ENCODE results near the gene ZNF81. TPM values are rescaled to one million over a fixed set of nuclear protein-coding genes. Genes with fewer than 3 reads are reported as not detected.
A peak's percentile ranks its signal among the peaks of the same experiment; 100 is the strongest.

ZNF81 gene
- total RNA-seq (2021; ENCODE audit: unreplicated experiment), result 4.8 TPM
- polyA plus RNA-seq (2012), result 1.2 and 1.3 TPM in 2 replicates
- percentile 48 among the genes with signal in this experiment for Bru-seq, nascent RNA
- BruChase-seq, experiment 1, labeled RNA remaining after a 6-hour chase, result percentile 59 among the genes with signal in this experiment
- BruChase-seq, experiment 2, labeled RNA remaining after a 2-hour chase, result percentile 59 among the genes with signal in this experiment
- long read RNA-seq, partial matches to known transcripts, result 0 of 3 reads
- long read RNA-seq, other reads (novel, unspliced or antisense), result 3 of 3 reads

DNA sequence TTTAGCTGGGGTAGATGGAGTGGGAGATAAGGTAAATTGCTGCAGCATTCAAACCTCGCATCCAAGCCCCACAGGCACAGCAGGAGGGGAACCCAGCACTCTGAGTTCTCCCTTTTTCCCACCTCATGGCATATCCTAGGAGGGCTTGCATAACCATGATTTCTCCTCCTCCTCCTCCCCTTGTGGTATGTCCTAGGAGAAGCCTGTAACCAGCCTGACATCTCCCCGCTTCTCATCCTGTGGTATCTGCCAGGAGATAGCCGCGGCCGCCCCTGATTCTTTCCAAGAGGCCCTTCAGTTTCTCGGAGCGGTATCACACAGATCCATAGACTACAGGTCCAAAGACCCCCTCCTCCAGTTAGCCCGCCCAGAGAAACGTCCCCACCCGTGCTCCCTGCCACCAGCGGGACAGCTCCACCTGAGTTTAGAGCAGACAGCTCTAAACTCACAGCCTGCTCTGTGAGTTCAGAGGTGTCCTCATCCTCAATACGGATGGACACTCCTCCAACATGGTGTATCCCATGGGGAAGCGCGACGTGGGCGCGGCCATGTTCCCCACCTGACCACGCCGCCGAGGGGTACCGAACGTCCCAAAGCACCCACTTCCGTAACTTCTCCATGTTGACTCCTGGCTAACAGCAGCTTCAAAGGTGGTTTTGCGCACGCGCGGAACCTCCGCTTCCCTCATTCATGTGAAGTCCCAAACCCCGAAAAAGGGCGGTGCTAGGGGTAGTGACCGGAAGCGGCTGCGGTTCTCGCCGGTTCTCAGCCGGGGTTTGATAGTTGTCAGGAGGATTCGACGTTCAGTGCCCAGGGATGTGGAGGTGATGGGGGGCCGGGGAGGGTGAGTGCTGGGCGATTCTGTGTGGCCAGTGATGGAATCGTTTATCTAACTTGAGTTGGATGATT lies at the start of gene ZNF81:
Gene ZNF81 (plus strand): TSS at position 739 of the 909 bp plus-strand sequence. CDS start 9,366 bp downstream, outside the sequence.
- DNase-seq (ENCODE audit: low read depth, low spot score) (peak; percentile 90), ATAC-seq (peak; percentile 94)
- H2AFZ ChIP-seq (ENCODE audit: low read depth, low read length, poor library complexity, severe bottlenecking), result no peak within 1 kb of the TSS
- TSS peak; percentile 78 for BruUV-seq (replicated peaks)
- H3K27ac ChIP-seq (ENCODE audit: low read depth, low read length), result peak within 1 kb of the TSS; percentile 39; the same call in 1 of the 2 replicates
- peak within 1 kb of the TSS; percentile 77 for H3K4me2 ChIP-seq (ENCODE audit: low read length)
- RAD21 ChIA-PET (ENCODE audit: low non-redundant PET in 1 of 2, low total read pairs in 2 of 2, uncharacterized antibody in 2 of 2, unreplicated experiment in 2 of 2), result no interaction called here
- H3K9ac ChIP-seq (ENCODE audit: low read length), result peak within 1 kb of the TSS; percentile 69
- CTCF ChIA-PET, result interaction anchor here (0.6 to 0.8 kb wide), 2 partner anchors 191 to 754 kb away, joined by 3 read pairs; no protein-coding TSS in a partner anchor
- H4K20me1 ChIP-seq (ENCODE audit: insufficient read depth), result no peaks in the 10 kb centered on the region
- no peaks in the 10 kb centered on the region for H3K9me2 ChIP-seq (ENCODE audit: insufficient read depth)
- POLR2A ChIA-PET, result interaction anchor here (0.6 kb wide), 2 partner anchors 8 to 256 kb away, joined by 3 read pairs; no protein-coding TSS in a partner anchor
- intact Hi-C loops (cut with micrococcal nuclease), result loop anchor here (10.0 kb wide), 1 partner anchor 272 kb away; the partner anchor contains the start of gene ARAF
- H3K36me3 ChIP-seq (ENCODE audit: control insufficient read depth in 1 of 2, insufficient read depth in 2 of 2, low read length in 2 of 2), result no peaks in the 10 kb centered on the region
- H3K4me3 ChIP-seq (replicated peaks in 1 of 2; ENCODE audit: low read depth in 1 of 2, low read length in 2 of 2), result peak within 1 kb of the TSS; percentile 52 to 69
- no peaks in the 10 kb centered on the region for H3K9me3 ChIP-seq (ENCODE audit: control insufficient read depth in 1 of 2, insufficient read depth in 1 of 2, low read depth in 1 of 2, low read length in 2 of 2)
- no peaks in the 10 kb centered on the region for H3K4me1 ChIP-seq (ENCODE audit: control insufficient read depth in 1 of 2, insufficient read depth in 2 of 2, low read length in 2 of 2)
- H3K79me2 ChIP-seq (ENCODE audit: insufficient read depth, low read length), result no peaks in the 10 kb centered on the region; the same call in 1 of the 2 replicates
- H3K27me3 ChIP-seq (ENCODE audit: insufficient read depth, low read length), result no peaks in the 10 kb centered on the region
- TF ChIP-seq FOSL1 (IDR thresholded peaks at IDR 0.05; ENCODE audit: low read depth) (no peak), EZH2 (IDR thresholded peaks at IDR 0.05) (no peak), EGR1 (IDR thresholded peaks at IDR 0.05; ENCODE audit: low read depth) (peak; percentile 78), ELF1 (IDR thresholded peaks at IDR 0.05; ENCODE audit: borderline replicate concordance, low read depth) (peak; percentile 86), SP1 (IDR thresholded peaks at IDR 0.05; ENCODE audit: low read depth) (peak; percentile 50), ZNF274 (IDR thresholded peaks at IDR 0.05; ENCODE audit: low read depth, low read length) (no peak), EZH2phosphoT487 (IDR thresholded peaks at IDR 0.05; ENCODE audit: borderline replicate concordance) (no peak), CEBPB (IDR thresholded peaks at IDR 0.05; ENCODE audit: low read depth) (no peak), SIN3A (IDR thresholded peaks at IDR 0.05; ENCODE audit: low read depth) (peak; percentile 39; the same call in 1 of the 2 replicates), POLR2AphosphoS5 (IDR thresholded peaks at IDR 0.05; ENCODE audit: low read depth, low read length) (peak; percentile 55), CBX3 (IDR thresholded peaks at IDR 0.05; ENCODE audit: low read depth) (no peak), SRF (IDR thresholded peaks at IDR 0.05; ENCODE audit: low read depth) (peak; percentile 52; the same call in 1 of the 2 replicates), YY1 (IDR thresholded peaks at IDR 0.05; ENCODE audit: extremely low read depth, insufficient replicate concordance, low read depth, low read length) (peak; percentile 99)
- TF ChIP-seq, protein P1, sequence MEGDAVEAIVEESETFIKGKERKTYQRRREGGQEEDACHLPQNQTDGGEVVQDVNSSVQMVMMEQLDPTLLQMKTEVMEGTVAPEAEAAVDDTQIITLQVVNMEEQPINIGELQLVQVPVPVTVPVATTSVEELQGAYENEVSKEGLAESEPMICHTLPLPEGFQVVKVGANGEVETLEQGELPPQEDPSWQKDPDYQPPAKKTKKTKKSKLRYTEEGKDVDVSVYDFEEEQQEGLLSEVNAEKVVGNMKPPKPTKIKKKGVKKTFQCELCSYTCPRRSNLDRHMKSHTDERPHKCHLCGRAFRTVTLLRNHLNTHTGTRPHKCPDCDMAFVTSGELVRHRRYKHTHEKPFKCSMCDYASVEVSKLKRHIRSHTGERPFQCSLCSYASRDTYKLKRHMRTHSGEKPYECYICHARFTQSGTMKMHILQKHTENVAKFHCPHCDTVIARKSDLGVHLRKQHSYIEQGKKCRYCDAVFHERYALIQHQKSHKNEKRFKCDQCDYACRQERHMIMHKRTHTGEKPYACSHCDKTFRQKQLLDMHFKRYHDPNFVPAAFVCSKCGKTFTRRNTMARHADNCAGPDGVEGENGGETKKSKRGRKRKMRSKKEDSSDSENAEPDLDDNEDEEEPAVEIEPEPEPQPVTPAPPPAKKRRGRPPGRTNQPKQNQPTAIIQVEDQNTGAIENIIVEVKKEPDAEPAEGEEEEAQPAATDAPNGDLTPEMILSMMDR (IDR thresholded peaks at IDR 0.05 in 2 of 3, conservative IDR thresholded peaks at IDR 0.05 in 1 of 3; ENCODE audit: borderline replicate concordance in 1 of 3, insufficient read depth in 1 of 3, low read depth in 2 of 3, low read length in 2 of 3), result no peak
- TF ChIP-seq, protein P2, sequence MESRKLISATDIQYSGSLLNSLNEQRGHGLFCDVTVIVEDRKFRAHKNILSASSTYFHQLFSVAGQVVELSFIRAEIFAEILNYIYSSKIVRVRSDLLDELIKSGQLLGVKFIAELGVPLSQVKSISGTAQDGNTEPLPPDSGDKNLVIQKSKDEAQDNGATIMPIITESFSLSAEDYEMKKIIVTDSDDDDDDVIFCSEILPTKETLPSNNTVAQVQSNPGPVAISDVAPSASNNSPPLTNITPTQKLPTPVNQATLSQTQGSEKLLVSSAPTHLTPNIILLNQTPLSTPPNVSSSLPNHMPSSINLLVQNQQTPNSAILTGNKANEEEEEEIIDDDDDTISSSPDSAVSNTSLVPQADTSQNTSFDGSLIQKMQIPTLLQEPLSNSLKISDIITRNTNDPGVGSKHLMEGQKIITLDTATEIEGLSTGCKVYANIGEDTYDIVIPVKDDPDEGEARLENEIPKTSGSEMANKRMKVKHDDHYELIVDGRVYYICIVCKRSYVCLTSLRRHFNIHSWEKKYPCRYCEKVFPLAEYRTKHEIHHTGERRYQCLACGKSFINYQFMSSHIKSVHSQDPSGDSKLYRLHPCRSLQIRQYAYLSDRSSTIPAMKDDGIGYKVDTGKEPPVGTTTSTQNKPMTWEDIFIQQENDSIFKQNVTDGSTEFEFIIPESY (IDR thresholded peaks at IDR 0.05; ENCODE audit: extremely low read depth, insufficient replicate concordance, low read length), result no peak
- TF ChIP-seq, protein P3, sequence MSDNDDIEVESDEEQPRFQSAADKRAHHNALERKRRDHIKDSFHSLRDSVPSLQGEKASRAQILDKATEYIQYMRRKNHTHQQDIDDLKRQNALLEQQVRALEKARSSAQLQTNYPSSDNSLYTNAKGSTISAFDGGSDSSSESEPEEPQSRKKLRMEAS (IDR thresholded peaks at IDR 0.05), result peak; percentile 76

Data from HCT116 (cell line).